ENCODE measurements around the gene PRTFDC1. TPM values are rescaled to one million over a fixed set of nuclear protein-coding genes. Genes with fewer than 3 reads are reported as not detected.

The PRTFDC1 gene
- total RNA-seq, 1 experiment from 2014 or later = not detected

DNA sequence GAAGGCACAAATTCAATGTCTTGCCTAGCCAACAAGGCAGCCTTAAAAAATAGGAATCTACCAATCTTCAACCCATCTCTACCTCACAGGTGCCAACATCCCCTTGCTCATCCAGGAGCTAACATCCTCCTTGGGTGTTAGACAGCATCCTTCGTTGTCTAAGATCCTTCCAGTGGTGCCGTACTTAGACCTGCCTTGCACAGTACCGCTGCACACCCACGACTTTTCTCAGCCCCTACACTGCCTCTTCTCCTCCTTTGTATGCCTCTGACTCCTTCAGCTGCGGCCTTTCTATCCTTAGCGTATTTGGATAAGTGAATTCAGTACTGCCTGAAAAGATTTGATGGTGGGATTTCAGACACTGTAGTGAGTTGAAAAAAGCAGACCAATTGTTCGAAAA lies 15.9 kb upstream of the PRTFDC1 start (continued):
- TF ChIP-seq TCF7L2 (IDR thresholded peaks at IDR 0.05; ENCODE audit: borderline replicate concordance, extremely low read depth, insufficient read depth, insufficient read length) (no peak), ZNF274 (IDR thresholded peaks at IDR 0.05; ENCODE audit: low read depth, low read length) (no peak), POLR2AphosphoS5 (IDR thresholded peaks at IDR 0.05; ENCODE audit: low read depth, low read length) (no peak), EZH2phosphoT487 (IDR thresholded peaks at IDR 0.05; ENCODE audit: borderline replicate concordance) (no peak)

DNA sequence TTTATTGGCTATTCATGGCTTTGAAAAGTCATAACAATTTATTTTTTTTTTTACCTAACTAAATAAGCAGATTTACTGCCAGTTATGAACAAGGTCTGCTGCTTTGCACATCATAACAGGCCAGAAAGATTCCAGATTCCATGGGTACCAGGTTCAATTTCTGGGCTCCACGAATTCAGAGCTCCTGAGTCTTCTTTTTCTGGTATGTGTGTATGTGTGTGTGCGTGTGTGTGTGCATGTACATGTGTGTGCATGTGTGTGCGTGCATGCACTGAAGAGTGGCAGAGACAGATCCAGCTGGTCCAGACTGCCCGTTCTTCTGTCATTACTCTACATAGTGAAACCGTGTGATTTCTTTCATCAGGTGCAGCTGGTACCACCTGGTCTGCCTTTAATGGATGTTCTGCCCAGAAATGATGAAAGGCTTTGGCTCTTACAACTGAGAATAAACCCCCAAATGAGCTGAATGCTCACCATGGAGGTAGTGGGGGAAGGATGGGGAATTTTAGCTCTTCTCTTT lies 14.6 kb upstream of the PRTFDC1 start:
- POLR2A ChIA-PET = no interaction called here

More for the DNA sequence above, 14.6 kb upstream of the PRTFDC1 start:
- TF ChIP-seq EZH2 (IDR thresholded peaks at IDR 0.05) (no peak), JUND (IDR thresholded peaks at IDR 0.05) (no peak), CBX3 (IDR thresholded peaks at IDR 0.05; ENCODE audit: low read depth) (no peak), SRF (IDR thresholded peaks at IDR 0.05; ENCODE audit: low read depth) (no peak)
- TF ChIP-seq, protein P1, sequence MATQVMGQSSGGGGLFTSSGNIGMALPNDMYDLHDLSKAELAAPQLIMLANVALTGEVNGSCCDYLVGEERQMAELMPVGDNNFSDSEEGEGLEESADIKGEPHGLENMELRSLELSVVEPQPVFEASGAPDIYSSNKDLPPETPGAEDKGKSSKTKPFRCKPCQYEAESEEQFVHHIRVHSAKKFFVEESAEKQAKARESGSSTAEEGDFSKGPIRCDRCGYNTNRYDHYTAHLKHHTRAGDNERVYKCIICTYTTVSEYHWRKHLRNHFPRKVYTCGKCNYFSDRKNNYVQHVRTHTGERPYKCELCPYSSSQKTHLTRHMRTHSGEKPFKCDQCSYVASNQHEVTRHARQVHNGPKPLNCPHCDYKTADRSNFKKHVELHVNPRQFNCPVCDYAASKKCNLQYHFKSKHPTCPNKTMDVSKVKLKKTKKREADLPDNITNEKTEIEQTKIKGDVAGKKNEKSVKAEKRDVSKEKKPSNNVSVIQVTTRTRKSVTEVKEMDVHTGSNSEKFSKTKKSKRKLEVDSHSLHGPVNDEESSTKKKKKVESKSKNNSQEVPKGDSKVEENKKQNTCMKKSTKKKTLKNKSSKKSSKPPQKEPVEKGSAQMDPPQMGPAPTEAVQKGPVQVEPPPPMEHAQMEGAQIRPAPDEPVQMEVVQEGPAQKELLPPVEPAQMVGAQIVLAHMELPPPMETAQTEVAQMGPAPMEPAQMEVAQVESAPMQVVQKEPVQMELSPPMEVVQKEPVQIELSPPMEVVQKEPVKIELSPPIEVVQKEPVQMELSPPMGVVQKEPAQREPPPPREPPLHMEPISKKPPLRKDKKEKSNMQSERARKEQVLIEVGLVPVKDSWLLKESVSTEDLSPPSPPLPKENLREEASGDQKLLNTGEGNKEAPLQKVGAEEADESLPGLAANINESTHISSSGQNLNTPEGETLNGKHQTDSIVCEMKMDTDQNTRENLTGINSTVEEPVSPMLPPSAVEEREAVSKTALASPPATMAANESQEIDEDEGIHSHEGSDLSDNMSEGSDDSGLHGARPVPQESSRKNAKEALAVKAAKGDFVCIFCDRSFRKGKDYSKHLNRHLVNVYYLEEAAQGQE (IDR thresholded peaks at IDR 0.05; ENCODE audit: low read depth) = no peak
- TF ChIP-seq, protein P2, sequence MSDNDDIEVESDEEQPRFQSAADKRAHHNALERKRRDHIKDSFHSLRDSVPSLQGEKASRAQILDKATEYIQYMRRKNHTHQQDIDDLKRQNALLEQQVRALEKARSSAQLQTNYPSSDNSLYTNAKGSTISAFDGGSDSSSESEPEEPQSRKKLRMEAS (IDR thresholded peaks at IDR 0.05) = no peak
- TF ChIP-seq, protein P3, sequence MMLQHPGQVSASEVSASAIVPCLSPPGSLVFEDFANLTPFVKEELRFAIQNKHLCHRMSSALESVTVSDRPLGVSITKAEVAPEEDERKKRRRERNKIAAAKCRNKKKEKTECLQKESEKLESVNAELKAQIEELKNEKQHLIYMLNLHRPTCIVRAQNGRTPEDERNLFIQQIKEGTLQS (IDR thresholded peaks at IDR 0.05) = no peak
- ChIA-PET CTCF (no interaction called here), RAD21 (ENCODE audit: low non-redundant PET in 1 of 2, low total read pairs in 2 of 2, uncharacterized antibody in 2 of 2, unreplicated experiment in 2 of 2) (no interaction called here)
- no peak overlapping the region for H3K9ac ChIP-seq (ENCODE audit: low read length)
- H2AFZ ChIP-seq (ENCODE audit: low read depth, low read length, poor library complexity, severe bottlenecking) = no peak overlapping the region
- no TSS peak for BruUV-seq (replicated peaks)
- H3K27me3 ChIP-seq (ENCODE audit: insufficient read depth, low read length) = no peaks in the 10 kb centered on the region
- H3K36me3 ChIP-seq (ENCODE audit: control insufficient read depth in 1 of 2, insufficient read depth in 2 of 2, low read length in 2 of 2) = no peaks in the 10 kb centered on the region
- no peaks in the 10 kb centered on the region for H3K79me2 ChIP-seq (ENCODE audit: insufficient read depth, low read length)
- no peak overlapping the region for H3K27ac ChIP-seq (ENCODE audit: low read depth, low read length)
- H3K9me2 ChIP-seq (ENCODE audit: insufficient read depth) = no peaks in the 10 kb centered on the region
- peaks cover 14 to 21% of the 10 kb centered on the region in 2 experiments for H3K4me1 ChIP-seq (ENCODE audit: control insufficient read depth in 1 of 2, insufficient read depth in 2 of 2, low read length in 2 of 2)
- H3K9me3 ChIP-seq (ENCODE audit: control insufficient read depth in 1 of 2, insufficient read depth in 1 of 2, low read depth in 1 of 2, low read length in 2 of 2) = no peaks in the 10 kb centered on the region
- H4K20me1 ChIP-seq (ENCODE audit: insufficient read depth) = no peaks in the 10 kb centered on the region
- intact Hi-C loops (cut with micrococcal nuclease) = no loop called here
- ATAC-seq (no peak), DNase-seq (ENCODE audit: low read depth, low spot score) (no peak)
- H3K4me3 ChIP-seq (replicated peaks in 1 of 2; ENCODE audit: low read depth in 1 of 2, low read length in 2 of 2) = no peak overlapping the region
- H3K4me2 ChIP-seq (ENCODE audit: low read length) = no peak overlapping the region

All from HCT116 (cell line).